HepG2 (cell line): Measurements from ENCODE around the gene DCAKD. TPM values are rescaled to one million over a fixed set of nuclear protein-coding genes. Genes with fewer than 3 reads are reported as not detected.

ENCODE experiments used
- ATAC-seq: fragments of 200-7000 bp; cut with Tn5 transposase; 3 replicates; pipeline ENCODE4 v1.9.1; 2020; ENCODE audit warnings: mild to moderate bottlenecking, moderate library complexity
- BruUV-seq: library from RNA; stranded (reverse); fragments of 400-500 nt; replicated peaks from 2 replicates; lab custom pipeline; 2021; lab: Mats Ljungman, UMichigan
- CTCF ChIA-PET: fragments of 300-600 bp; formaldehyde crosslinking; extraction: SDS; loops from one replicate; lab custom pipeline; 2021; ENCODE audit warnings: low total read pairs, inconsistent platforms, low intra/inter-chr PET ratio; lab: Yijun Ruan, JAX
- POLR2A ChIA-PET: fragments of 350-600 bp; sonication (Branson Sonifier 250); formaldehyde crosslinking; loops from one replicate; lab custom pipeline; 2020; ENCODE audit warnings: antibody characterized with exemption, inconsistent platforms; lab: Yijun Ruan, JAX
- DNase-seq: peaks from one replicate; pipeline ENCODE4 v3.0.0-alpha.2; 2015; ENCODE audit warnings: low spot score
- FAIRE-seq: peaks from 3 replicates; lab custom pipeline; 2011; peaks lifted over from hg19 to GRCh38; lab: Jason Lieb, UNC
- H2AFZ ChIP-seq: one replicate; pipeline ENCODE4 v1.6.1; 2011; ENCODE audit warnings: low read length, inconsistent platforms
- H3K27ac ChIP-seq: fragments of 300-600 bp; 3 replicates; pipeline ENCODE4 v1.8.0; 2011; ENCODE audit warnings: mixed run types, mild to moderate bottlenecking, mixed read lengths, low read length, inconsistent platforms; ENCODE audit not compliant: insufficient read depth; ENCODE audit errors: extremely low read length
- H3K27me3 ChIP-seq, 2 experiments: fragments of 200-600 bp in 1 of 2; 2 replicates in 1 of 2; 3 replicates in 1 of 2; pipeline versions ENCODE4 v1.6.0 to v1.8.0; 2011; ENCODE audit warnings: low read length in 2 of 2, mild to moderate bottlenecking in 2 of 2, moderate library complexity in 2 of 2, inconsistent platforms in 1 of 2; ENCODE audit not compliant: insufficient read depth in 2 of 2, control insufficient read depth in 1 of 2
- H3K36me3 ChIP-seq, 2 experiments: fragments of 200-600 bp in 1 of 2; replicated peaks in 1 of 2; 2 replicates in 1 of 2; 3 replicates in 1 of 2; pipeline versions ENCODE4 v1.5.1 to v1.8.0; 2011; ENCODE audit warnings: low read length in 2 of 2, inconsistent platforms in 1 of 2; ENCODE audit not compliant: insufficient read depth in 2 of 2, control insufficient read depth in 1 of 2
- H3K4me1 ChIP-seq: 2 replicates; pipeline ENCODE4 v1.5.1; 2012; ENCODE audit warnings: low read length, inconsistent platforms; ENCODE audit not compliant: insufficient read depth
- H3K4me2 ChIP-seq: 2 replicates; pipeline ENCODE4 v1.6.0; 2011; ENCODE audit warnings: low read depth, low read length, inconsistent platforms
- H3K4me3 ChIP-seq, 3 experiments: fragments of 200-600 bp in 1 of 3; sonication (generic), shearing (Covaris generic) in 1 of 3; replicated peaks in 1 of 3; 2 replicates each; pipeline ENCODE4 v1.5.1; 2011 to 2016; ENCODE audit warnings: low read length in 3 of 3, inconsistent platforms in 2 of 3, low read depth in 2 of 3, mild to moderate bottlenecking in 2 of 3, control low read depth in 1 of 3, mixed read lengths in 1 of 3; ENCODE audit not compliant: insufficient read depth in 1 of 3
- H3K79me2 ChIP-seq: one replicate; pipeline ENCODE4 v1.6.1; 2011; ENCODE audit warnings: low read length, inconsistent platforms; ENCODE audit not compliant: insufficient read depth
- H3K9ac ChIP-seq: 2 replicates; pipeline ENCODE4 v1.6.0; 2011; ENCODE audit warnings: mild to moderate bottlenecking, low read depth, low read length, inconsistent platforms; ENCODE audit not compliant: insufficient read depth
- H3K9me3 ChIP-seq: 2 replicates; pipeline ENCODE4 v1.5.1; 2012; ENCODE audit warnings: mild to moderate bottlenecking, low read length
- H4K20me1 ChIP-seq: 2 replicates; pipeline ENCODE4 v1.6.0; 2011; ENCODE audit warnings: inconsistent platforms, mild to moderate bottlenecking, low read length, moderate library complexity; ENCODE audit not compliant: insufficient read depth
- CC2D1A ChIP-seq: sonication (generic); formaldehyde crosslinking; IDR thresholded peaks from 2 replicates; pipeline ENCODE4 v1.8.1; 2023; ENCODE audit warnings: mild to moderate bottlenecking, missing genetic modification reagents
- CEBPZ ChIP-seq: IDR thresholded peaks from 2 replicates; pipeline ENCODE4 v1.6.1; 2012; ENCODE audit warnings: low read length, improper control_type of control experiment
- HNRNPH1 ChIP-seq: fragments of 200-400 bp; formaldehyde crosslinking; optimal IDR thresholded peaks from 2 replicates; pipeline ENCODE3; 2017; ENCODE audit warnings: mild to moderate bottlenecking, low read depth, low read length
- NFRKB ChIP-seq: fragments of 450-650 bp; IDR thresholded peaks from 2 replicates; pipeline ENCODE4 v1.6.1; 2017
- SRY ChIP-seq: sonication (generic); formaldehyde crosslinking; IDR thresholded peaks from 2 replicates; pipeline ENCODE4 v1.8.0; 2022; ENCODE audit warnings: mild to moderate bottlenecking, missing genetic modification reagents
- TBX2 ChIP-seq: sonication (generic); formaldehyde crosslinking; IDR thresholded peaks from 2 replicates; pipeline ENCODE4 v1.5.0; 2020; ENCODE audit warnings: missing genetic modification reagents, mild to moderate bottlenecking, borderline replicate concordance
- ZNF773 ChIP-seq: sonication (generic); formaldehyde crosslinking; IDR thresholded peaks from 2 replicates; pipeline ENCODE4 v1.4.0; 2020; ENCODE audit warnings: missing genetic modification reagents, borderline replicate concordance
- ZNF782 ChIP-seq: sonication (generic); formaldehyde crosslinking; IDR thresholded peaks from 2 replicates; pipeline ENCODE4 v1.4.0; 2020; ENCODE audit warnings: missing genetic modification reagents, mild to moderate bottlenecking, borderline replicate concordance
- ZSCAN5A ChIP-seq: sonication (generic); formaldehyde crosslinking; IDR thresholded peaks from 2 replicates; pipeline ENCODE4 v1.8.0; 2022; ENCODE audit warnings: mild to moderate bottlenecking, missing genetic modification reagents, borderline replicate concordance
- WGBS: methylation state at CpG from one replicate; pipeline ENCODE4 v1.1.6; 2017; ENCODE audit warnings: low lambda C conversion rate; 5-methylcytosine and 5-hydroxymethylcytosine counted together
- in situ Hi-C: cut with HindIII; loops from 2 replicates; pipeline ENCODE4 v1.10.0; 2017; ENCODE audit warnings: low pct_unique_long_range_greater_than_20kb; ENCODE audit not compliant: extremely low pct_ligation_motif_present
- intact Hi-C: fragments of 100-400 bp; cut with micrococcal nuclease; formaldehyde crosslinking; loops from one replicate; pipeline ENCODE4 v1.10.0; 2022; ENCODE audit not compliant: unreplicated experiment
- polyA plus RNA-seq, 8 experiments: library from polyadenylated mRNA; depleted of rRNA in 3 of 8; stranded (reverse) in 7 of 8; unstranded in 1 of 8; fragments of >200 nt; fragmentation: Illumina TruSeq in 4 of 8; extraction: Trizol in 4 of 8; gene quantifications; 2 replicates each; pipeline versions ENCODE4 v1.2.1 to v1.2.3, GENCODE V29; 2011 to 2016; ENCODE audit warnings: low read depth in 4 of 8, missing spikeins in 1 of 8, mixed read lengths in 1 of 8; ENCODE audit not compliant: insufficient read depth in 1 of 8
- total RNA-seq, 5 experiments: library from RNA; depleted of rRNA; stranded (reverse); fragments of >200 nt; fragmentation: Illumina TruSeq; extraction: Trizol; gene quantifications; 2 replicates each; pipeline ENCODE4 v1.2.3, GENCODE V29; 2016; ENCODE audit warnings: low read depth in 1 of 5
- TF ChIP-seq, protein P1 (sequence below): sonication (generic); formaldehyde crosslinking; IDR thresholded peaks from 2 replicates; pipeline ENCODE4 v1.4.0; 2020; ENCODE audit warnings: missing genetic modification reagents, borderline replicate concordance
- TF ChIP-seq, protein P2 (sequence below): sonication (generic); formaldehyde crosslinking; IDR thresholded peaks from 2 replicates; pipeline ENCODE4 v1.8.1; 2023; ENCODE audit warnings: mild to moderate bottlenecking, inconsistent platforms, moderate library complexity, missing genetic modification reagents, borderline replicate concordance

DCAKD gene
- total and polyA plus RNA-seq, 2 of the 13 experiments (the other 11 are each of a cell fraction or from before 2014, with no cell fraction given), result 25.9 to 29.2 TPM

- Histone ChIP-seq H3K4me1 (peaks cover 48% of the 10 kb centered on the region), H2AFZ (peak within 1 kb of the TSS; percentile 94), H3K36me3 (peaks cover 0 to 2% of the 10 kb centered on the region in 2 experiments; a peak in 2 of 5 replicates), H3K27ac (peak within 1 kb of the TSS; percentile 94), H3K79me2 (peaks cover 49% of the 10 kb centered on the region), H3K27me3 (no peaks in the 10 kb centered on the region; a peak in 1 of 5 replicates), H3K4me3 (peak within 1 kb of the TSS; percentile 91 to 99 (median 97)), H4K20me1 (peaks cover 3% of the 10 kb centered on the region; the same call in 1 of the 2 replicates), H3K9ac (peak within 1 kb of the TSS; percentile 98), H3K4me2 (peak within 1 kb of the TSS; percentile 91), H3K9me3 (no peaks in the 10 kb centered on the region)
- in situ Hi-C loops (no loop called here), intact Hi-C loops (no loop called here)
- ATAC-seq (peak; percentile 95), DNase-seq (peak; percentile 100), FAIRE-seq (peak; percentile 88)
- under 1% methylated on average over 42 of the region's 50 CpGs for WGBS
- no TSS peak for BruUV-seq
- ChIA-PET CTCF (interaction anchor here (1.3 kb wide), 1 partner anchor 71 kb away, joined by 3 read pairs; the partner anchor contains the start of gene PLCD3), POLR2A (interaction anchor here (0.6 to 3.0 kb wide), 35 partner anchors 11 to 365 kb away, joined by 3 to 74 read pairs (median 5); partner anchors contain the start of genes ACBD4, DCAKD, EFTUD2 and HEXIM1)
- TF ChIP-seq, protein P1, sequence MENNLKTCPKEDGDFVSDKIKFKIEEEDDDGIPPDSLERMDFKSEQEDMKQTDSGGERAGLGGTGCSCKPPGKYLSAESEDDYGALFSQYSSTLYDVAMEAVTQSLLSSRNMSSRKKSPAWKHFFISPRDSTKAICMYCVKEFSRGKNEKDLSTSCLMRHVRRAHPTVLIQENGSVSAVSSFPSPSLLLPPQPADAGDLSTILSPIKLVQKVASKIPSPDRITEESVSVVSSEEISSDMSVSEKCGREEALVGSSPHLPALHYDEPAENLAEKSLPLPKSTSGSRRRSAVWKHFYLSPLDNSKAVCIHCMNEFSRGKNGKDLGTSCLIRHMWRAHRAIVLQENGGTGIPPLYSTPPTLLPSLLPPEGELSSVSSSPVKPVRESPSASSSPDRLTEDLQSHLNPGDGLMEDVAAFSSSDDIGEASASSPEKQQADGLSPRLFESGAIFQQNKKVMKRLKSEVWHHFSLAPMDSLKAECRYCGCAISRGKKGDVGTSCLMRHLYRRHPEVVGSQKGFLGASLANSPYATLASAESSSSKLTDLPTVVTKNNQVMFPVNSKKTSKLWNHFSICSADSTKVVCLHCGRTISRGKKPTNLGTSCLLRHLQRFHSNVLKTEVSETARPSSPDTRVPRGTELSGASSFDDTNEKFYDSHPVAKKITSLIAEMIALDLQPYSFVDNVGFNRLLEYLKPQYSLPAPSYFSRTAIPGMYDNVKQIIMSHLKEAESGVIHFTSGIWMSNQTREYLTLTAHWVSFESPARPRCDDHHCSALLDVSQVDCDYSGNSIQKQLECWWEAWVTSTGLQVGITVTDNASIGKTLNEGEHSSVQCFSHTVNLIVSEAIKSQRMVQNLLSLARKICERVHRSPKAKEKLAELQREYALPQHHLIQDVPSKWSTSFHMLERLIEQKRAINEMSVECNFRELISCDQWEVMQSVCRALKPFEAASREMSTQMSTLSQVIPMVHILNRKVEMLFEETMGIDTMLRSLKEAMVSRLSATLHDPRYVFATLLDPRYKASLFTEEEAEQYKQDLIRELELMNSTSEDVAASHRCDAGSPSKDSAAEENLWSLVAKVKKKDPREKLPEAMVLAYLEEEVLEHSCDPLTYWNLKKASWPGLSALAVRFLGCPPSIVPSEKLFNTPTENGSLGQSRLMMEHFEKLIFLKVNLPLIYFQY (CRISPR knock-in tag), result peak; percentile 59
- TF ChIP-seq CEBPZ, result no peak
- TF ChIP-seq, protein P2, sequence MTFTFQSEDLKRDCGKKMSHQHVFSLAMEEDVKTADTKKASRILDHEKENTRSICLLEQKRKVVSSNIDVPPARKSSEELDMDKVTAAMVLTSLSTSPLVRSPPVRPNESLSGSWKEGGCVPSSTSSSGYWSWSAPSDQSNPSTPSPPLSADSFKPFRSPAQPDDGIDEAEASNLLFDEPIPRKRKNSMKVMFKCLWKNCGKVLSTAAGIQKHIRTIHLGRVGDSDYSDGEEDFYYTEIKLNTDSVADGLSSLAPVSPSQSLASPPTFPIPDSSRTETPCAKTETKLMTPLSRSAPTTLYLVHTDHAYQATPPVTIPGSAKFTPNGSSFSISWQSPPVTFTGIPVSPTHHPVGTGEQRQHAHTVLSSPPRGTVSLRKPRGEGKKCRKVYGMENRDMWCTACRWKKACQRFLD (CRISPR knock-in tag), result peak; percentile 97
- TF ChIP-seq HNRNPH1, result no peak
- TF ChIP-seq ZNF782 (CRISPR knock-in tag), result 0 out of 2 replicates have a peak, but pooled peaks have one; percentile 70
- peak; percentile 92 for TF ChIP-seq NFRKB
- TF ChIP-seq TBX2 (CRISPR knock-in tag), result peak; percentile 81
- TF ChIP-seq ZNF773 (CRISPR knock-in tag), result 0 out of 2 replicates have a peak, but pooled peaks have one; percentile 55
- TF ChIP-seq ZSCAN5A, result no peak
- peak; percentile 93 for TF ChIP-seq SRY (CRISPR knock-in tag)
- TF ChIP-seq CC2D1A (CRISPR knock-in tag), result peak; percentile 83; the same call in 1 of the 2 replicates
Observed at GRCh38 chr17:45060797-45061605, 9.6 kb upstream of the DCAKD start, which contains the start of gene NMT1. Gene NMT1 (plus strand): TSS chr17:45061317. CDS start chr17:45061330, 13 bp downstream.
